ENCODE data around the gene SYNC.
"Not testable (repeated sequence)": the region's sequence is repeated elsewhere in the genome, so short reads cannot be mapped to it uniquely, and the experiment has no call there.

Gene SYNC

GRCh38 chr1:32724678-32725614 is 22.4 kb upstream of the SYNC start:
- DNase-seq (ENCODE audit: low read depth, low spot score): peak; percentile 73

DNA sequence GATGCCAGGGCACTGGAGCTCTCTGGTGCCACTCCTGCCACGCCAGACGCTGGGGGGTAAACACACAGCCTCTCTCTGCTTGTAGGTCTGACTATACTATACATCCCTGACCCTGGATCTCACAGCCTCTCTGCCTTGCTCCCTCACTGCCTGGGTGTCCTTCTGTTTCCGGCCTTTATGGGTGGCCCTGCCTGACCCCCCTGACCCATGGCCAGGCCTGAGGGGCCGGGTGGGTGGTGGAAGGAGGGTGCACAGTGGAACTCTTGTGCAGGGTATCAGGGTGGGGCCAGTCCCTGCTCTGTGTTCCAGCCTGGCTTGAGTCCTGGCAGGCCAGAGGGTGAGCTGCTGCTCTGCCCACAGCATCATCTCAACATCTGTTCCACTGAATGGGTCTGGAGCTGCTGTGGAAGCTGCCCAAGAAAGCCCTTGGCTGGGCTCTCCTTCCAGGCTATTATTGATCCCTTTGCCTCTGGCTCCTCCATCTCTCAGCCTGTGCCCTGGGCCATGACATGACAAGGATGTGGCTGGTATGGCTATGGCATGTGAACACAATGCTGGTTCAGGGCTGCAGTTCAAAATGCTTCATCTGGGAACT is 17.2 kb upstream of the SYNC start:
- DNase-seq (ENCODE audit: low read depth, low spot score): no peak

GRCh38 chr1:32718527-32718926 is 16.0 kb upstream of the SYNC start:
- no peak for DNase-seq (ENCODE audit: low read depth, low spot score)

GRCh38 chr1:32718036-32718435 is 15.5 kb upstream of the SYNC start:
- DNase-seq (ENCODE audit: low read depth, low spot score): no peak

- no peak for DNase-seq (ENCODE audit: low read depth, low spot score)
Measured at GRCh38 chr1:32717503-32717902, 14.9 kb upstream of the SYNC start.

GRCh38 chr1:32716312-32717148 is 14.0 kb upstream of the SYNC start:
- DNase-seq (ENCODE audit: low read depth, low spot score): peak; percentile 71

- DNase-seq (ENCODE audit: low read depth, low spot score): no peak
Measured at GRCh38 chr1:32715901-32716311, 13.3 kb upstream of the SYNC start.

GRCh38 chr1:32714277-32714676 is 11.7 kb upstream of the SYNC start:
- DNase-seq (ENCODE audit: low read depth, low spot score): no peak

DNA sequence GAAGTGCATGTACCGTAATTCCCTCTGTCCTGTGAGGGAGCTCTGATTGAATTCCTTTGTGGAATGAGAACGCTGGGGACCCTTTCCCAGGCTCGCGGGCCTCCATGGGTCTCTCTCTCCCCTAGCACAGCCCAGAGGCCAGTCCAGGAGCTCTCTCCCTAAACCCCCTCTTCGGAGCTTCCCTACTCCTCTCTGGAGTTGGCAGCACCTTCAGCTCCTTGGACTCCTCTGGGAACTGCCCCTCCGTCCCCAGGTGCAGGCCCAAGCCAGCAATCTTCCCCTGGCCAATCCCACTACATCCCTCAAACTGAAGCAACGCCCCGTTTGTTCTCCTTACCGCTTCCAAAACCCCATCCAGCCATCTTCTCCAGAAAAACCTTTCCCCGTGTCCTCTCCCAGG is 10.5 kb upstream of the SYNC start:
- no peak for DNase-seq (ENCODE audit: low read depth, low spot score)

- DNase-seq (ENCODE audit: low read depth, low spot score): not testable (repeated sequence)
Measured at GRCh38 chr1:32711221-32711620, 8.7 kb upstream of the SYNC start.

DNA sequence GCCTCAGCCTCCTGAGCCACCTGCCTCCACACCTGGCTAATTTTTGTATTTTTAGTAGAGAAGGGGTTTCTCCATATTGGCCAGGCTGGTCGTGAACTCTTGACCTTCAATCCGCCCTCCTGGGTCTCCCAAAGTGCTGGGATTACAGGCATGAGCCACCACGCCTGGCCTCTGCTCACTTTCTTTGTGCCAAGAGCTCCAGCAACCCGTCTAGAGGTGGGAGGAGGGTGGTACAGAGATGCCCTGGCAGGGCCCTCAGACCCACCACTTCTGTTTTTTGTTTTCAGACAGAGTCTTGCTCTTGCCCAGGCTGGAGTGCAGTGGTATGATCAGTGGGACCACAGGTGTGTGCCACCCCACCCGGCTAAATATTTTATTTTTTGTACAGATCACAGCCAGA is 6.9 kb upstream of the SYNC start:
- no peak for DNase-seq (ENCODE audit: low read depth, low spot score)

DNA sequence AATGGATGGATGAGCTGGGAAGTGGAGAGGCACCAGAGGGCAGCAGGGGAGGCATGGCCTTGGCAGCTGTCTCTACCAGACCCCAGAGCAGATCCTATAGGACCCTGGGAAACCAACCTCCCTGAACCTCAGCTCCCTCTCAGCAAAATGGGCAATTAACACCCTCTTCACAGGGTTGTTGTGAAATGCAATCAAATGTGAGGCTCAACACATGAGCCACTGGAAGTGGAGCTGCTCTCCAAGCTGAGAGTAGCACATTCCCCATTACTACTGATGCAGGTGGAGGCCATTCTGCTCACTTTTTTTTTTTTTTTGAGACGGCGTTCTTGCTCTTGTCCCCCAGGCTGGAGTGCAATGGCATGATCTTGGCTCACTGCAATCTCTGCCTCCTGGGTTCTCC is 6.5 kb upstream of the SYNC start:
- DNase-seq (ENCODE audit: low read depth, low spot score): no peak

- peak; percentile 41 for DNase-seq (ENCODE audit: low read depth, low spot score)
Measured at GRCh38 chr1:32706491-32706890, 3.9 kb upstream of the SYNC start.

DNA sequence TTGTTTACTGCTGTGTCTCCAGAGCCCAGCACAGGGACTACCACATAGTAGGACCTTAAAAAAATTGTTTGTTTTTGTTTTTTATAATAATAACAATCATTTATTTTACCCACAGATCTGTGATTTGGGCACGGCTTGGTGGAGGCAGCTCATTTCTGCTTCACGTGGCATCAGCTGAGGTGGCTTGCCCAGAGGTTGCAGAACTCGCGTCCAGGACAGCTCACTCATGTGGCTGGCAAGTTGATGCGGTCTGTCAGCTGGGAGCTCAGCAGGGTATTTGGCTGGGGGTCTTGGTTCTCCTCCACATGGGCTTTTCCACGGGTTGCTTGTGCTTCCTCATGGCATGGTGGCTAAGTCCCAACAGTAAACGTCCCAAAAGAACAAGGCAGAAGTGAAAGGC is 2.9 kb upstream of the SYNC start:
- no peak for DNase-seq (ENCODE audit: low read depth, low spot score)

- peak; percentile 99 for DNase-seq (ENCODE audit: low read depth, low spot score)
Measured at GRCh38 chr1:32703479-32704291, 1.1 kb upstream of the SYNC start.

GRCh38 chr1:32701951-32702598 is 495 bp downstream of the SYNC start:
- peak; percentile 74 for DNase-seq (ENCODE audit: low read depth, low spot score)

DNA sequence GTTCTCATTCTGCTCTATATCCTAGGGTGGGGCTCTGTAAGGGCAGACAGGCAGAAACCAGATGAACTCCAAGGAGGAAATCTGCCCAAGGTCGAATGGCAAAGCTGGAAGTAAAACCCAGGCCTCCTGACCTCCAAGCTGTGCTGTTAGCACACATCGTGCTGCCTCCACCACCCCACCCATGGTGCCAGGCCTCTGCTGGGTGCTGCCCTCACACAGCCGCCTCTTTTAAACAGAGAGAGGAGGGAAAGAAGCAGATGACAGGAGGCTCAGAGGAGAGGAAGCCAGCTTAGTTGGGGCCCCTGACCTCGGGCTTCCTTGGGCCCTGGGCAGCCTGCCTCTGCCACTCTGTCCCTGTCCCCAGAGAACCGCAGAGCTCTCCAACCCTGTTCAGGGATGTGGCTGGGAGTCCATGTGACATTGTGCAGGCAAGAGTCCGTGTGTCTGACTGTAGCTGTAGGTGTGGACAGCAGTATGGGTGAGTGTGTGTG is 1.1 kb downstream of the SYNC start:
- DNase-seq (ENCODE audit: low read depth, low spot score): peak; percentile 26

DNA sequence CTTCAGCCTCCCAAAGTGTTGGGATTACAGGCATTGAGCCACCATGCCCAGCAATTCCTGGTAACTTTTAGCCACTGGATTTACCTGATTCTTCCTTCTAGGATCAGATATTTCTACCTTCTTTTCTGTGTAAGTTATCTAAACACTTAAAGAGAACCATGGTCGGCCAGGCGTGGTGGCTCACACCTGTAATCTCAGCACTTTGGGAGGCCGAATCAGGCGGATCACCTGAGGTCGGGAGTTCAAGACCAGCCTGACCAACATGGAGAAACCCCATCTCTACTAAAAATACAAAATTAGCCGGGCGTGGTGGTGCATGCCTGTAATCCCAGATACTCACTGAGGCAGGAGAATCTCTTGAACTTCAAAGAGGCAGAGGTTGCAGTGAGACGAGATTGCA is 5.6 kb downstream of the SYNC start:
- DNase-seq (ENCODE audit: low read depth, low spot score): not testable (repeated sequence)

- DNase-seq (ENCODE audit: low read depth, low spot score): no peak
Measured at GRCh38 chr1:32696041-32696440, 6.5 kb downstream of the SYNC start.

DNA sequence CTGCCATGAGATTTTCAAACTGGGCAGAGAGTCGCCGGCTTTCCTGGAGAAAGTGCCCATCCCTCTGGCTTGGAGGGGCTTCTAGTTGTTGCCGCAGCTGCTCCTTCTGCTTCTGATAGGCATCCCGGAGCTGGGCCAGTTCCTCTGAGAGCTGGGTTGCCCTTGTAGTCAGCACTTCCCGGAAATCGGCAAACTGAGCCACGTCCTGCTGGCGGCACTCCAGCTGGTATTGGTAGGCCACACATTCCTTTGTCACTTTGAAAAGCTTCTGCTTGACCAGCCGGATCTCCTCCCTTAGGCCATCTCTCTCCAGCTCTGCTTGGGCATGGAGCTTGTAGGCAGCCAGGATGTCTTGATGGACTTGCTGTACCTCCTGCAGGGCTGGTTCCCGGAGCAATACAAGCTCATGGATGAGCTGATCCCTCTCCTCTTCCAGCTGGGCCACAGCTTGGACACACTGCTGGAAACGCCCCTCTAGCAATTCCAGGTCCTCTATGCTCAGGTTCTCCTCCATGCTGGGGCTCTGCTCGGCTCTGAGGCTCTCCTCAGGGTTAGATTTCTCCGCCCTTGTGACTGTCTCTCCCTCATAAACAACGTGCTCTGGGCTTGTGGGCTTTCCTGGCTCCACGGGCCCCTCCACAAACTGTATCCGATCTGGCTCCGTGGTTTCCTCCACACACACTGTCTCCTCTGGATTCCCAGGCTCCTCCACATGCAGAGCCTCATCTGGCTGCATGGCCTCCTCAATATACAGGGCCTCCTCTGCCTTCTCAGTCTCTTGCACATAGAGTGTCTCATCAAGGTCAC is 7.3 kb downstream of the SYNC start:
- peak; percentile 77 for DNase-seq (ENCODE audit: low read depth, low spot score)

Data from astrocyte of the hippocampus (primary cell).